ENCODE measurements around the gene AGPAT2. TPM values are rescaled to one million over a fixed set of nuclear protein-coding genes. Genes with fewer than 3 reads are reported as not detected.
A peak's percentile ranks its signal among the peaks of the same experiment; 100 is the strongest.

The AGPAT2 gene
- total RNA-seq, 1 experiment from 2014 or later: 40.2 TPM

DNA sequence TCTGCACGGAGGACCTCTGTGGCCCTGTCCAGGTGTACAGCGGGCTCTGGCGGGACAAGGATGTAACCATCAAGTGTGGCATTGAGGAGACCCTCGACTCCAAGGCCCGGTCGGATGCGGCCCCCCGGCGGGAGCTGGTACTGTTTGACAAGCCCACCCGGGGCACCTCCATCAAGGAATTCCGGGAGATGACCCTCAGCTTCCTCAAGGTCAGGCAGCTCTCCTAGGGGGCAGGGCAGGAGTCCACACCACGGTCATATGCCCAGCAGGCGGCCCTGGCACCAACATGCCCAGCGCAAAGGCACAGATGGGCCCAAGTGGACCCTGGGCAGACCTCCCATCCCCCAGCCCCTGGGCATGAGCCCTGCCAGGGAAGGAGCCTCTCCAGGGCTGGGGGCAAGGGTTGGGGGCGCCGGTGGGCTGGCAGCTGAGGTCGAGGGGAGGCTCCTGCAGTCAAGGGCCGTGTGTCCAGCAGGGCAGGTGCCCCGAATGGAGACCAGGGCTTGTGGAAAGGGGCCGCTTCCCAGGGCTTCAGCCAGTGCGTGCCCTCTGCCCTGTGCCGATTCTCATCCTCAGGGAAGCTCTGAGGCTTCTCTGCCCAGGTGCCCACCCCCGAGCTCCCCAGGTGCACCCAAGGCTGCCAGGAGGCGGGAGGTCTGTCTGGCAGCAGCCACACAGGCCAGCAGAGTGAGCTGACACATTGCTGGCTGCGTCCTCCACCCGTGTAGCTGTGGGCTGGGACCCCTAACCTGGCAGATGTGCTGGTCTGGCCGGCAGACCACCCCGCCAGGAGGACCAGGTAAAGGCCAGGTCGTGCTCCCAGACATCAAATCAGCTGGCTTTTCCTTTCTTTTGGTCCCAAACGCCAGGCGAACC lies 35.1 kb upstream of the AGPAT2 start:
- peak; percentile 1 for ATAC-seq
- H3K4me1 Mint-ChIP-seq: peaks cover 17% of the 10 kb centered on the region

More for the DNA sequence above, 35.1 kb upstream of the AGPAT2 start:
- Mint-ChIP-seq H3K27me3 (ENCODE audit: low read depth) (no peaks in the 10 kb centered on the region), H3K36me3 (peaks cover 36% of the 10 kb centered on the region), H3K4me3 (no peak overlapping the region), H3K27ac (no peak overlapping the region), H3K9me3 (no peaks in the 10 kb centered on the region)
- ChIA-PET CTCF (interaction anchor here (1.4 to 2.9 kb wide), 4 partner anchors 9 to 307 kb away, joined by 3 to 12 read pairs (median 8); partner anchors contain the start of genes LCN10 and LCN8), POLR2A (interaction anchor here (0.6 to 1.5 kb wide), 2 partner anchors 9 to 47 kb away, joined by 4 to 6 read pairs; no protein-coding TSS in a partner anchor)
- no peak for DNase-seq (ENCODE audit: low spot score)
- TF ChIP-seq E2F4 (CRISPR knock-in tag; IDR thresholded peaks at IDR 0.05; ENCODE audit: borderline replicate concordance, low read depth) (no peak), ZBTB21 (CRISPR knock-in tag; IDR thresholded peaks at IDR 0.05; ENCODE audit: borderline replicate concordance) (no peak), GRHL2 (CRISPR knock-in tag; IDR thresholded peaks at IDR 0.05; ENCODE audit: insufficient replicate concordance, severe bottlenecking) (no peak), CREB1 (CRISPR knock-in tag; IDR thresholded peaks at IDR 0.05) (no peak), FOXP4 (CRISPR knock-in tag; IDR thresholded peaks at IDR 0.05) (no peak), ZNF416 (CRISPR knock-in tag; IDR thresholded peaks at IDR 0.05) (peak; percentile 18; the same call in 1 of the 2 replicates), PREB (CRISPR knock-in tag; IDR thresholded peaks at IDR 0.05; ENCODE audit: borderline replicate concordance) (no peak), NR1H2 (CRISPR knock-in tag; IDR thresholded peaks at IDR 0.05) (no peak), CREM (CRISPR knock-in tag; IDR thresholded peaks at IDR 0.05) (no peak), USF2 (CRISPR knock-in tag; IDR thresholded peaks at IDR 0.05) (0 out of 2 replicates have a peak, but pooled peaks have one; percentile 3), ZNF317 (CRISPR knock-in tag; IDR thresholded peaks at IDR 0.05; ENCODE audit: borderline replicate concordance, low read depth) (no peak), JAZF1 (CRISPR knock-in tag; IDR thresholded peaks at IDR 0.05) (no peak), RELA (CRISPR knock-in tag; IDR thresholded peaks at IDR 0.05; ENCODE audit: borderline replicate concordance) (no peak), ESRRA (CRISPR knock-in tag; IDR thresholded peaks at IDR 0.05; ENCODE audit: borderline replicate concordance) (0 out of 2 replicates have a peak, but pooled peaks have one; percentile 20)
- TF ChIP-seq, protein P1, sequence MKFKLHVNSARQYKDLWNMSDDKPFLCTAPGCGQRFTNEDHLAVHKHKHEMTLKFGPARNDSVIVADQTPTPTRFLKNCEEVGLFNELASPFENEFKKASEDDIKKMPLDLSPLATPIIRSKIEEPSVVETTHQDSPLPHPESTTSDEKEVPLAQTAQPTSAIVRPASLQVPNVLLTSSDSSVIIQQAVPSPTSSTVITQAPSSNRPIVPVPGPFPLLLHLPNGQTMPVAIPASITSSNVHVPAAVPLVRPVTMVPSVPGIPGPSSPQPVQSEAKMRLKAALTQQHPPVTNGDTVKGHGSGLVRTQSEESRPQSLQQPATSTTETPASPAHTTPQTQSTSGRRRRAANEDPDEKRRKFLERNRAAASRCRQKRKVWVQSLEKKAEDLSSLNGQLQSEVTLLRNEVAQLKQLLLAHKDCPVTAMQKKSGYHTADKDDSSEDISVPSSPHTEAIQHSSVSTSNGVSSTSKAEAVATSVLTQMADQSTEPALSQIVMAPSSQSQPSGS (CRISPR knock-in tag; IDR thresholded peaks at IDR 0.05; ENCODE audit: borderline replicate concordance, low read depth): no peak
- TF ChIP-seq, protein P2, sequence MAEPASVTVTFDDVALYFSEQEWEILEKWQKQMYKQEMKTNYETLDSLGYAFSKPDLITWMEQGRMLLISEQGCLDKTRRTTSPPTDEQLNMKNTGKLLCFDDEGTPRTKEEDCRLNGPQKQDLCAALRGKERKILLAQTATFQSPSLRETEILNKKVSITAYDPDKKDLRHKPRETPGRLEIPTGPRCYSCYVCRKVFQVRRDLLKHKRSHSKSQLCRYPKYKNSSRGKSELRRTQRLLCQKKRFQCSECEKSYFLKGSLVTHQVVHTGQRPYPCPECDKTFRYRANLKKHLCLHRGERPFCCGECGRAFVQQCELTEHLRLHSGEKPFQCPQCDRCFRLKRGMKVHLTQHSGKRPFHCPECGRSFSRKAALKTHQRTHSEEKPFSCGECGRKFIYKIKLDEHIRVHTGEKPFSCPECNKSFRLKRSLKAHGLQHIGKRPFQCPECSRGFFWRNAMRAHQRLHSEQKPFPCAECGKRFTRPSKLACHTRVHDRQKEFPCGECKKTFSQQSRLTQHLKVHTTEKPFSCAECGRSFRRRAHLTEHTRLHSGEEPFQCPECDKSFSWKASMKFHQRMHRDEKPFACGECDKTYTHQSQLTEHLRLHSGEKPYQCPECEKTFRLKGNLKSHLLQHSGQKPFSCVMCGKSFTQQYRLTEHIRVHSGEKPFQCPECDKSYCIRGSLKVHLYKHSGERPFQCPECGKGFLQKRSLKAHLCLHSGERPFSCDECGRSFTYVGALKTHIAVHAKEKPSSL (CRISPR knock-in tag; conservative IDR thresholded peaks at IDR 0.05): no peak
- TF ChIP-seq, protein P3, sequence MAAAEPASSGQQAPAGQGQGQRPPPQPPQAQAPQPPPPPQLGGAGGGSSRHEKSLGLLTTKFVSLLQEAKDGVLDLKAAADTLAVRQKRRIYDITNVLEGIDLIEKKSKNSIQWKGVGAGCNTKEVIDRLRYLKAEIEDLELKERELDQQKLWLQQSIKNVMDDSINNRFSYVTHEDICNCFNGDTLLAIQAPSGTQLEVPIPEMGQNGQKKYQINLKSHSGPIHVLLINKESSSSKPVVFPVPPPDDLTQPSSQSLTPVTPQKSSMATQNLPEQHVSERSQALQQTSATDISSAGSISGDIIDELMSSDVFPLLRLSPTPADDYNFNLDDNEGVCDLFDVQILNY (CRISPR knock-in tag; IDR thresholded peaks at IDR 0.05): no peak

Measured in WTC11 (cell line).